Fibroblast of lung (primary cell): ENCODE measurements around the gene RARG. TPM values are rescaled to one million over a fixed set of nuclear protein-coding genes. Genes with fewer than 3 reads are reported as not detected.
A peak's percentile ranks its signal among the peaks of the same experiment; 100 is the strongest.

Source experiments
- DNase-seq, 2 donors: peaks; one replicate each; pipeline versions ENCODE4 v3.0.0 to v3.0.0-alpha.2; 2010; ENCODE audit warnings: low read depth in 2 of 2
- H2AFZ ChIP-seq: 2 replicates; pipeline ENCODE4 v1.5.1; 2012; ENCODE audit warnings: low read length, control low read depth, inconsistent platforms
- H3K27ac ChIP-seq: 2 replicates; pipeline ENCODE4 v1.5.1; 2011; ENCODE audit warnings: low read length, control low read depth; ENCODE audit not compliant: insufficient read depth
- H3K27me3 ChIP-seq: 2 replicates; pipeline ENCODE4 v1.5.1; 2011; ENCODE audit warnings: mild to moderate bottlenecking, low read length; ENCODE audit not compliant: control insufficient read depth, insufficient read depth
- H3K36me3 ChIP-seq: 2 replicates; pipeline ENCODE4 v1.5.1; 2011; ENCODE audit warnings: low read length; ENCODE audit not compliant: control insufficient read depth, insufficient read depth
- H3K4me1 ChIP-seq: 2 replicates; pipeline ENCODE4 v1.5.1; 2011; ENCODE audit warnings: low read length; ENCODE audit not compliant: control insufficient read depth, insufficient read depth; ENCODE audit errors: extremely low read depth
- H3K4me2 ChIP-seq: 2 replicates; pipeline ENCODE4 v1.5.1; 2011; ENCODE audit warnings: low read length, control low read depth; ENCODE audit not compliant: insufficient read depth; ENCODE audit errors: extremely low read depth
- H3K4me3 ChIP-seq, 4 experiments: fragments of 200-600 bp in 1 of 4; sonication (generic) in 1 of 4; replicated peaks in 1 of 4; 2 replicates each; pipeline ENCODE4 v1.5.1; 2011 to 2016; ENCODE audit warnings: low read length in 4 of 4, low read depth in 3 of 4, mild to moderate bottlenecking in 3 of 4, control low read depth in 2 of 4, inconsistent platforms in 1 of 4, mixed read lengths in 1 of 4; ENCODE audit not compliant: insufficient read depth in 1 of 4; ENCODE audit errors: control extremely low read depth in 1 of 4
- H3K79me2 ChIP-seq: 2 replicates; pipeline ENCODE4 v1.5.1; 2012; ENCODE audit warnings: mild to moderate bottlenecking, low read length, inconsistent platforms; ENCODE audit not compliant: control insufficient read depth, insufficient read depth
- H3K9ac ChIP-seq: 2 replicates; pipeline ENCODE4 v1.5.1; 2011; ENCODE audit warnings: mild to moderate bottlenecking, low read length, control low read depth; ENCODE audit not compliant: insufficient read depth
- H3K9me3 ChIP-seq: 2 replicates; pipeline ENCODE4 v1.5.1; 2012; ENCODE audit warnings: low read depth, low read length; ENCODE audit not compliant: control insufficient read depth, insufficient read depth
- H4K20me1 ChIP-seq: 2 replicates; pipeline ENCODE4 v1.5.1; 2011; ENCODE audit warnings: low read length; ENCODE audit not compliant: control insufficient read depth, insufficient read depth; ENCODE audit errors: extremely low read depth
- EZH2 ChIP-seq: IDR thresholded peaks from 2 replicates; pipeline ENCODE4 v1.5.1; 2012; ENCODE audit warnings: low read length, control low read depth, mild to moderate bottlenecking; ENCODE audit errors: missing control alignments
- polyA plus RNA-seq, 2 donors: library from polyadenylated mRNA; depleted of rRNA in 1 of 2; stranded (reverse) in 1 of 2; unstranded in 1 of 2; fragments of >200 nt; gene quantifications; 2 replicates each; pipeline ENCODE4 v1.2.1, GENCODE V29; 2011 to 2012; ENCODE audit warnings: missing spikeins in 1 of 2
- total RNA-seq: library from RNA; depleted of rRNA; stranded (reverse); fragments of >200 nt; gene quantifications from 2 replicates; pipeline ENCODE4 v1.2.1, GENCODE V29; 2014
- TF ChIP-seq, protein P1 (sequence below), 2 donors: IDR thresholded peaks in 1 of 2; conservative IDR thresholded peaks in 1 of 2; 1 replicate in 1 of 2; 2 replicates in 1 of 2; pipeline ENCODE4 v1.5.1; 2011 to 2012; ENCODE audit warnings: low read length in 2 of 2, control low read depth in 1 of 2, inconsistent platforms in 1 of 2, low read depth in 1 of 2, mild to moderate bottlenecking in 1 of 2

Gene RARG
- total and polyA plus RNA-seq, 2 donors (not counting 1 experiment from before 2014, with no cell fraction given) = 30.4 to 51.4 TPM

DNA sequence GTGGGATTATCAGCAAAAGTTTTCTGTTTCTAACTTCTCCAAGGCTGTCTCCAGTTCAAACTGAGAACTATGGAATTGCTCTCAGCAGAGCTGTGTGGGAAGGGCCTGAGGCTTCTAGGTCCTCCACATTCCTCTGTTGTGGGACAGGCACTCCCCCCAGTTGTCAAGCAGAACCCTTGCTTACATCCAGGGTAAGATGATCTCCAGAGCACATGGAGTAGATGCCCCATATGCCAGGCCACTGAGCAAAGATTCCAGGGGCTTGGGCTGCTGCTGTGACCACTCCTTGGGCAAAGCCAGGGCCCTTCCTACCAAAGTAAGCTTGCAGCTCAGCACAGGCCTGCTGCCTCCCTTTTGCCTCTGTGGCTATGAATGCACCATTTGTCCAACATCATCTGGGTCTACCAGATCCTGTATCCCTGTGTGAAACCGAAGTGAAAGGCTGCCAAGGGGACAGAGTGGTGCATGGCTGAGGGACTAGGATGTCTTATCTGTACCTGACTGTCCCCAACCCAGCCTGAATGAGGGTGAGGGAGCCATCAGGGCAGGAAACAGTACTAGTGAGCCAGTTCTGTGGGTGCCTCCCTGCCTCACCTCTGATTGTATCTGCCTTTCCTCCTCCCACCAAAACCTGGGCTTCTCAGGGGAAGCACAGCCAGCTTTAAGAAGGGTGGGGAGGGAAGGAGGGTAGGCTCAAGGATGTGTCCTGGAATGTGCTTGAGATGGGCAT lies 23.0 kb upstream of the RARG start:
- Histone ChIP-seq H3K27me3 (no peaks in the 10 kb centered on the region), H3K4me2 (no peak overlapping the region), H3K27ac (no peak overlapping the region), H3K9ac (no peak overlapping the region), H3K4me1 (peaks cover 11% of the 10 kb centered on the region), H3K36me3 (peaks cover 8% of the 10 kb centered on the region), H2AFZ (no peak overlapping the region), H4K20me1 (no peaks in the 10 kb centered on the region), H3K9me3 (no peaks in the 10 kb centered on the region), H3K79me2 (peaks cover 18% of the 10 kb centered on the region), H3K4me3 (no peak overlapping the region)
- DNase-seq = no peak
- TF ChIP-seq, protein P1, sequence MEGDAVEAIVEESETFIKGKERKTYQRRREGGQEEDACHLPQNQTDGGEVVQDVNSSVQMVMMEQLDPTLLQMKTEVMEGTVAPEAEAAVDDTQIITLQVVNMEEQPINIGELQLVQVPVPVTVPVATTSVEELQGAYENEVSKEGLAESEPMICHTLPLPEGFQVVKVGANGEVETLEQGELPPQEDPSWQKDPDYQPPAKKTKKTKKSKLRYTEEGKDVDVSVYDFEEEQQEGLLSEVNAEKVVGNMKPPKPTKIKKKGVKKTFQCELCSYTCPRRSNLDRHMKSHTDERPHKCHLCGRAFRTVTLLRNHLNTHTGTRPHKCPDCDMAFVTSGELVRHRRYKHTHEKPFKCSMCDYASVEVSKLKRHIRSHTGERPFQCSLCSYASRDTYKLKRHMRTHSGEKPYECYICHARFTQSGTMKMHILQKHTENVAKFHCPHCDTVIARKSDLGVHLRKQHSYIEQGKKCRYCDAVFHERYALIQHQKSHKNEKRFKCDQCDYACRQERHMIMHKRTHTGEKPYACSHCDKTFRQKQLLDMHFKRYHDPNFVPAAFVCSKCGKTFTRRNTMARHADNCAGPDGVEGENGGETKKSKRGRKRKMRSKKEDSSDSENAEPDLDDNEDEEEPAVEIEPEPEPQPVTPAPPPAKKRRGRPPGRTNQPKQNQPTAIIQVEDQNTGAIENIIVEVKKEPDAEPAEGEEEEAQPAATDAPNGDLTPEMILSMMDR (conservative IDR thresholded peaks at IDR 0.05 in 1 of 2, IDR thresholded peaks at IDR 0.05 in 1 of 2; ENCODE audit: low read depth in 1 of 2, low read length in 2 of 2) = no peak
- TF ChIP-seq EZH2 = no peak

DNA sequence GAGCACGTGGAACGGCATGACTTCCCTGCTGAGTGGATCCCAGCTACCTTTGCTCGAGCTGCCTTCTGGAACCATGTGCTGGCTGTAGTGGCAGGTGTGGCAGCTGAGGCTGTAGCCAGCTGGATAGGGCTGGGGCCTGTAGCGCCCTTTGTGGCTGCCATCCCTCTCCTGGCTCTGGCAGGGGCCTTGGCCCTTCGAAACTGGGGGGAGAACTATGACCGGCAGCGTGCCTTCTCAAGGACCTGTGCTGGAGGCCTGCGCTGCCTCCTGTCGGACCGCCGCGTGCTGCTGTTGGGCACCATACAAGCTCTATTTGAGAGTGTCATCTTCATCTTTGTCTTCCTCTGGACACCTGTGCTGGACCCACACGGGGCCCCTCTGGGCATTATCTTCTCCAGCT lies 21.3 kb upstream of the RARG start:
- H4K20me1 ChIP-seq = no peaks in the 10 kb centered on the region
- peak overlapping the region; percentile 96 for H3K4me2 ChIP-seq
- no peak overlapping the region for H2AFZ ChIP-seq
- H3K9ac ChIP-seq = no peak overlapping the region
- DNase-seq = no peak
- peaks cover 11% of the 10 kb centered on the region for H3K4me1 ChIP-seq
- H3K9me3 ChIP-seq = no peaks in the 10 kb centered on the region
- H3K4me3 ChIP-seq = peak overlapping the region in 3 of 4 experiments; percentile 84 to 91 (median 86)
- TF ChIP-seq EZH2 = no peak
- TF ChIP-seq, protein P1 (conservative IDR thresholded peaks at IDR 0.05 in 1 of 2, IDR thresholded peaks at IDR 0.05 in 1 of 2; ENCODE audit: low read depth in 1 of 2, low read length in 2 of 2) = no peak
- H3K79me2 ChIP-seq = peaks cover 18% of the 10 kb centered on the region
- peaks cover 8% of the 10 kb centered on the region for H3K36me3 ChIP-seq
- no peaks in the 10 kb centered on the region for H3K27me3 ChIP-seq
- H3K27ac ChIP-seq = no peak overlapping the region

DNA sequence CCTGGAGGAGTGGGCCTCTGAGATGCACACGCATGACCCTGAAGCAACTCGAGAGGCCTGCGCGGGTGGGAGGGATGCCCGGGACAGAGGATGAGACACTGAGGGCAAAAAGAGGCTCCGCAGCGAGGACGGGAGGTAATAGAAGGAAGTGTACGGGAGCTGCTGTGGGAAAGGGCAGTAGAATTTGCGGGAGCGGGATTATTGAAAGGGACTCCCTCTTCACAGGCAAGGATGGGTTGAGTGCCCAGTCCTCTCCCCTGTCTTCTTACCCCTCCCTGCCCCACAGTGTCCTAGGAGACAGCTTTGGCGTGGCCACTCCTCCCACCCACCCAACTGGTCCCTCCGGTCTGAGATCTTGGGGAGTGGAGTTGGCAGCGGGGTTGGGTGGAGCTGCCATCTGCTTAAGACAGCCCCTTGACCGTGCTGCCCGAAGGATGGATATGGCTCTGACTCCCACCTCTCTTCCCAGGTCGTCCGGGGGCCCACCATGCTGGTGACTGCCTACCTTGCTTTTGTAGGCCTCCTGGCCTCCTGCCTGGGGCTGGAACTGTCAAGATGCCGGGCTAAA lies 20.4 kb upstream of the RARG start:
- peak overlapping the region; percentile 81 for H3K27ac ChIP-seq
- peaks cover 11% of the 10 kb centered on the region for H3K4me1 ChIP-seq
- peak overlapping the region; percentile 80 for H3K9ac ChIP-seq
- H3K79me2 ChIP-seq = peaks cover 18% of the 10 kb centered on the region
- TF ChIP-seq EZH2 = no peak
- TF ChIP-seq, protein P1 (conservative IDR thresholded peaks at IDR 0.05 in 1 of 2, IDR thresholded peaks at IDR 0.05 in 1 of 2; ENCODE audit: low read depth in 1 of 2, low read length in 2 of 2) = no peak
- H2AFZ ChIP-seq = peak overlapping the region; percentile 62
- DNase-seq = peak in 1 of 2 donors; percentile 24
- peak overlapping the region; percentile 84 to 92 (median 88) for H3K4me3 ChIP-seq
- H4K20me1 ChIP-seq = no peaks in the 10 kb centered on the region
- H3K4me2 ChIP-seq = peak overlapping the region; percentile 96
- H3K9me3 ChIP-seq = no peaks in the 10 kb centered on the region
- H3K27me3 ChIP-seq = no peaks in the 10 kb centered on the region
- peaks cover 8% of the 10 kb centered on the region for H3K36me3 ChIP-seq
